Kidney (tissue), 14 donors: ENCODE data around the gene ATP8A2. TPM values are rescaled to one million over a fixed set of nuclear protein-coding genes. Genes with fewer than 3 reads are reported as not detected.

Experiments
- DNase-seq, 5 donors: peaks; one replicate each; pipeline ENCODE4 v3.0.0-alpha.2; 2013 to 2020
- FAIRE-seq: peaks from 2 replicates; lab custom pipeline; 2012; peaks lifted over from hg19 to GRCh38; lab: Jason Lieb, UNC
- H3K27ac ChIP-seq, 2 donors: one replicate each; pipeline ENCODE4 v1.7.0; 2013; ENCODE audit warnings: low read depth in 2 of 2, low read length in 2 of 2, inconsistent platforms in 1 of 2
- H3K27me3 ChIP-seq: one replicate; pipeline ENCODE4 v1.7.1; 2013; ENCODE audit warnings: low read length, inconsistent platforms; ENCODE audit not compliant: control insufficient read depth, insufficient read depth
- H3K36me3 ChIP-seq, 3 donors: one replicate each; pipeline versions ENCODE4 v1.7.0 to v1.7.1; 2013; ENCODE audit warnings: low read length in 3 of 3, control low read depth in 1 of 3, inconsistent platforms in 1 of 3; ENCODE audit not compliant: insufficient read depth in 3 of 3, control insufficient read depth in 2 of 3
- H3K4me1 ChIP-seq, 3 donors: one replicate each; pipeline versions ENCODE4 v1.7.0 to v1.7.1; 2013; ENCODE audit warnings: low read length in 3 of 3, inconsistent platforms in 1 of 3, low read depth in 1 of 3; ENCODE audit not compliant: control insufficient read depth in 2 of 3, insufficient read depth in 2 of 3
- H3K4me3 ChIP-seq, 3 donors: one replicate each; pipeline versions ENCODE4 v1.7.0 to v1.8.1; 2013; ENCODE audit warnings: low read length in 3 of 3, control low read depth in 1 of 3, inconsistent platforms in 1 of 3
- H3K9ac ChIP-seq, 3 donors: one replicate each; pipeline versions ENCODE4 v1.7.0 to v1.7.1; 2013; ENCODE audit warnings: low read length in 3 of 3, control low read depth in 1 of 3, inconsistent platforms in 1 of 3
- H3K9me3 ChIP-seq, 3 donors: one replicate each; pipeline versions ENCODE4 v1.7.0 to v1.7.1; 2013; ENCODE audit warnings: low read length in 3 of 3, control low read depth in 1 of 3, inconsistent platforms in 1 of 3; ENCODE audit not compliant: control insufficient read depth in 2 of 3, insufficient read depth in 1 of 3
- intact Hi-C: fragments of 100-400 bp; cut with DNase I; formaldehyde crosslinking; loops from one replicate; pipeline ENCODE4 v1.11.1; 2022
- polyA plus RNA-seq: library from polyadenylated mRNA; stranded (reverse); fragments of 350-450 nt; fragmentation: Illumina TruSeq; extraction: RNeasy Lipid Tissue Mini Kit (QIAGEN cat#74804); gene quantifications from one replicate; pipeline ENCODE4 v1.2.3, GENCODE V29; 2014; ENCODE audit warnings: low read depth, low replicate concordance; ENCODE audit not compliant: insufficient read depth
- total RNA-seq: library from RNA; stranded (reverse); fragmentation: NEBNext Ultra II Directional; extraction: Animal tissue kit (Norgen Biotek cat#: 25700); gene quantifications from one replicate; pipeline ENCODE4 v1.2.1, GENCODE V29; 2021
- TF ChIP-seq, protein P1 (sequence below): IDR thresholded peaks from 3 replicates; pipeline ENCODE4 v1.5.1; 2012; ENCODE audit warnings: mild to moderate bottlenecking, moderate library complexity, borderline replicate concordance; ENCODE audit not compliant: insufficient read depth; ENCODE audit errors: extremely low read depth
- donor health status: control.
- donor health status: control.
- donor health status: control.
- donor health status: control.
- donor health status: control.
- donor health status: DM: yes; HTN: yes; CAD: no.
- donor health status: Normal renal cell carcinoma (clear cell type).

Gene ATP8A2
- total and polyA plus RNA-seq, 2 donors from 2014 or later = 0.50 to 0.73 TPM

DNA sequence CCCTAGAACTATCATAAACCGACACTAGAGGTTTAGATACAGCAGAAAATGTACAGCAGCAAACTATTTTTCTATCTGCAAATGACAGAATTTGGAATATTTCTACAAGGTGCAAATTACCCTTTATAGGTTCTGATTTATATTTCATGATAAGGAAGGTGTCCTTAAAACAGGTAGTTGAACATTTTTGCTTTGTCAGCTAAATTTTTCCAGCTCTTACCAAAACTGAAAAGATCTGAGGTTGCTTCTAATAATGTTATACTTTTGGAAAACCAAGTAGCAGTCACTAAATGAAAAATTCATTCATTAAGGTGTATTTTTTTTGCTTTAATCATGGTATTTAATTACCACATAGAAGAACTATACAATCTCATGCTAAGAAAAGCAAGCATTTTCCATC lies 671.0 kb downstream of the ATP8A2 start:
- intact Hi-C loops = no loop called here
- no peaks in the 10 kb centered on the region for H3K4me1 ChIP-seq
- no peak overlapping the region for H3K27ac ChIP-seq
- FAIRE-seq (no peak), DNase-seq (no peak)
- H3K9ac ChIP-seq = no peak overlapping the region
- H3K36me3 ChIP-seq = peaks cover 0 to 5% (median 0%) of the 10 kb centered on the region in 3 donors
- no peaks in the 10 kb centered on the region for H3K27me3 ChIP-seq
- TF ChIP-seq, protein P1, sequence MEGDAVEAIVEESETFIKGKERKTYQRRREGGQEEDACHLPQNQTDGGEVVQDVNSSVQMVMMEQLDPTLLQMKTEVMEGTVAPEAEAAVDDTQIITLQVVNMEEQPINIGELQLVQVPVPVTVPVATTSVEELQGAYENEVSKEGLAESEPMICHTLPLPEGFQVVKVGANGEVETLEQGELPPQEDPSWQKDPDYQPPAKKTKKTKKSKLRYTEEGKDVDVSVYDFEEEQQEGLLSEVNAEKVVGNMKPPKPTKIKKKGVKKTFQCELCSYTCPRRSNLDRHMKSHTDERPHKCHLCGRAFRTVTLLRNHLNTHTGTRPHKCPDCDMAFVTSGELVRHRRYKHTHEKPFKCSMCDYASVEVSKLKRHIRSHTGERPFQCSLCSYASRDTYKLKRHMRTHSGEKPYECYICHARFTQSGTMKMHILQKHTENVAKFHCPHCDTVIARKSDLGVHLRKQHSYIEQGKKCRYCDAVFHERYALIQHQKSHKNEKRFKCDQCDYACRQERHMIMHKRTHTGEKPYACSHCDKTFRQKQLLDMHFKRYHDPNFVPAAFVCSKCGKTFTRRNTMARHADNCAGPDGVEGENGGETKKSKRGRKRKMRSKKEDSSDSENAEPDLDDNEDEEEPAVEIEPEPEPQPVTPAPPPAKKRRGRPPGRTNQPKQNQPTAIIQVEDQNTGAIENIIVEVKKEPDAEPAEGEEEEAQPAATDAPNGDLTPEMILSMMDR = no peak
- no peaks in the 10 kb centered on the region for H3K9me3 ChIP-seq
- H3K4me3 ChIP-seq = no peak overlapping the region

DNA sequence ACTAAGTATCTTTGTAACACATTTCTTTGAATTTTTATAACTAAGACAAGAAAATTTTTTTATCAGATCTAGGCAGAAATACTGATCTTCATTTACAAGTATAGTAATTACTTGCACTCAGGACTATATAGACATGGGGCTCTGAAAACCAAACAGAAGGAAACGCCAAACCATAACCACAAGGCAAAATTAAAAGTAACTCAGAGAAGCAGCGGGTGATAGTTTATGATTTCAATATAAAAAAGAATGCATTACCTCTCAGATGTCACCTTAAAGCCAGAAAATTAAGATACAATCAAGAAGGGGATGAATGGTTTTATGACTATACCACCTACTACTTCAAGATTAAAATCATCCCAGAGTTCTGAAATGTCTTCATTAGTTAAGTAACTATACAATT lies 673.4 kb downstream of the ATP8A2 start:
- FAIRE-seq = no peak
- no peak for DNase-seq
- H3K27me3 ChIP-seq = peaks cover 3% of the 10 kb centered on the region
- peaks cover 0 to 5% (median 0%) of the 10 kb centered on the region in 3 donors for H3K36me3 ChIP-seq
- intact Hi-C loops = no loop called here
- H3K9ac ChIP-seq = no peak overlapping the region
- no peak overlapping the region for H3K27ac ChIP-seq
- no peaks in the 10 kb centered on the region for H3K4me1 ChIP-seq
- no peaks in the 10 kb centered on the region for H3K9me3 ChIP-seq
- H3K4me3 ChIP-seq = no peak overlapping the region
- TF ChIP-seq, protein P1 = no peak

DNA sequence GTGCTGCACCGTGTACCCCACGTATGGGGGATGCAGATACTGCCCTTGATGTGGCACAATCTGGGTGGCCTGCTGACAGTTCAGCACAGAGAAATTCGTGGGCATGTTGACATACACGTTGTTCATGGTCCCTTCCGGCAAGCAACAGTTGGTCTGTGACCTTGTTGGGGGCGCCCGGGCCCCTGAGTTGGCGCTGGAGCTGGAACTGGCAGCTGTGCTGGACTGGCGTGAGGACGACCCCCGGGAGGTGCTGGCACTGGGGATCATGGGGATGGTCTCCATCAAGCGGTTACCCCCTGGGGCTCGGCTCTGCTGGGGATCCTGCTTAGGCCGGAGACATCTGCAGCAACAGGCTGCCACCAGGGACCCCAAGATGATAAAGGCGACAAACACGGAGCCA lies 674.9 kb downstream of the ATP8A2 start:
- H3K36me3 ChIP-seq = peaks cover 0 to 5% (median 0%) of the 10 kb centered on the region in 3 donors
- DNase-seq = no peak
- H3K27ac ChIP-seq = no peak overlapping the region
- TF ChIP-seq, protein P1 = no peak
- H3K9ac ChIP-seq = no peak overlapping the region
- no peak overlapping the region for H3K4me3 ChIP-seq
- H3K9me3 ChIP-seq = no peaks in the 10 kb centered on the region
- no peak for FAIRE-seq
- H3K27me3 ChIP-seq = peaks cover 3% of the 10 kb centered on the region
- no peaks in the 10 kb centered on the region for H3K4me1 ChIP-seq
- intact Hi-C loops = no loop called here

DNA sequence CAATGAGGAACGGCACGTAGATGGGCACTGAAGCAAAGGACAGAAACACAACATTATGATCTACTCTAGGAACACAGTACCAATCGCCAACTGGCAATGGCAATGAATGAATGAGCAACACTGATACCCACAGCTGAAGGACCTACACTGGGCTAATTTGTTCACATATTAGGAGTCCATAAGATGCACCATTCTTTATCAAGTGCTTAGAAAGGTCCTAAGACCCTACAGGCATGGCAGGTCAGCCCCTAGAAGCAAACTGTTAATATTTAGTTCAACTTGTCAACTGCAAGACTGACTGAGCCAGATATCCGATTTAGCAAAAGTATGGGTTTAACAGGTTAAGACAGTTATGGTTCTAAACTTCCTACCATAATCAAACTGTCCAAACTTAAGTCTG lies 675.3 kb downstream of the ATP8A2 start:
- FAIRE-seq = no peak
- peaks cover 0 to 5% (median 0%) of the 10 kb centered on the region in 3 donors for H3K36me3 ChIP-seq
- intact Hi-C loops = no loop called here
- no peak overlapping the region for H3K9ac ChIP-seq
- no peaks in the 10 kb centered on the region for H3K4me1 ChIP-seq
- H3K9me3 ChIP-seq = no peaks in the 10 kb centered on the region
- DNase-seq = no peak
- H3K27me3 ChIP-seq = peaks cover 3% of the 10 kb centered on the region
- TF ChIP-seq, protein P1 = no peak
- no peak overlapping the region for H3K27ac ChIP-seq
- H3K4me3 ChIP-seq = no peak overlapping the region
